ENCODE data around the gene HOXA13.

HOXA13 gene

GRCh38 chr7:27181795-27182275, 18.1 kb downstream of the HOXA13 start:
- no peak for DNase-seq (ENCODE audit: low read depth)

- no peak for DNase-seq (ENCODE audit: low read depth)
Measured at GRCh38 chr7:27180431-27181420, 19.2 kb downstream of the HOXA13 start.

GRCh38 chr7:27179503-27180430, 20.1 kb downstream of the HOXA13 start:
- no peak for DNase-seq (ENCODE audit: low read depth)

GRCh38 chr7:27179030-27179429, 20.9 kb downstream of the HOXA13 start:
- DNase-seq (ENCODE audit: low read depth), result no peak

GRCh38 chr7:27178366-27178765, 21.5 kb downstream of the HOXA13 start:
- no peak for DNase-seq (ENCODE audit: low read depth)

GRCh38 chr7:27177795-27178320, 22.0 kb downstream of the HOXA13 start:
- no peak for DNase-seq (ENCODE audit: low read depth)

GRCh38 chr7:27176962-27177794, 22.7 kb downstream of the HOXA13 start:
- no peak for DNase-seq (ENCODE audit: low read depth)

- no peak for DNase-seq (ENCODE audit: low read depth)
Measured at GRCh38 chr7:27176524-27176845, 23.4 kb downstream of the HOXA13 start.

GRCh38 chr7:27175626-27176523, 24.0 kb downstream of the HOXA13 start:
- no peak for DNase-seq (ENCODE audit: low read depth)

GRCh38 chr7:27174874-27175625, 24.8 kb downstream of the HOXA13 start:
- no peak for DNase-seq (ENCODE audit: low read depth)

GRCh38 chr7:27173956-27174873, 25.7 kb downstream of the HOXA13 start, which contains the start of gene HOXA10:
Gene HOXA10, minus strand, starts transcription at chr7:27174320. Its CDS starts 14 bp downstream, at chr7:27174306.
- no peak for DNase-seq (ENCODE audit: low read depth)

GRCh38 chr7:27173511-27173955, 26.4 kb downstream of the HOXA13 start:
- no peak for DNase-seq (ENCODE audit: low read depth)

- DNase-seq (ENCODE audit: low read depth), result no peak
Measured at GRCh38 chr7:27172823-27173510, 26.9 kb downstream of the HOXA13 start.

- DNase-seq (ENCODE audit: low read depth), result no peak
Measured at GRCh38 chr7:27172315-27172774, 27.5 kb downstream of the HOXA13 start.

GRCh38 chr7:27171637-27172314, 28.1 kb downstream of the HOXA13 start:
- no peak for DNase-seq (ENCODE audit: low read depth)

- no peak for DNase-seq (ENCODE audit: low read depth)
Measured at GRCh38 chr7:27171325-27171636, 28.6 kb downstream of the HOXA13 start.

Measured in stimulated activated CD8-positive, alpha-beta memory T cell treated with anti-CD3 and anti-CD28 coated beads, Interleukin-15, amount 100 ng/mL, for 1 hour (primary cell).